Retinal pigment epithelial cell (primary cell): ENCODE data around the gene PLTP.

ENCODE experiments used
- DNase-seq: peaks from one replicate; pipeline ENCODE4 v3.0.0-alpha.2; 2010; ENCODE audit warnings: low read depth
- H3K4me3 ChIP-seq: 2 replicates; pipeline ENCODE4 v1.5.1; 2011; ENCODE audit warnings: mild to moderate bottlenecking, low read length, control low read depth, moderate library complexity
- CTCF ChIP-seq: conservative IDR thresholded peaks from 2 replicates; pipeline ENCODE4 v1.5.1; 2011; ENCODE audit warnings: low read depth, low read length, control low read depth, inconsistent platforms

Gene PLTP

GRCh38 chr20:45952861-45953260 is 40.9 kb upstream of the PLTP start:
- DNase-seq: no peak
- no peak for TF ChIP-seq CTCF
- H3K4me3 ChIP-seq: no peak overlapping the region

GRCh38 chr20:45951925-45952834 is 40.2 kb upstream of the PLTP start:
- H3K4me3 ChIP-seq: no peak overlapping the region
- no peak for TF ChIP-seq CTCF
- DNase-seq: no peak

GRCh38 chr20:45950330-45950646 is 38.3 kb upstream of the PLTP start:
- no peak for TF ChIP-seq CTCF
- H3K4me3 ChIP-seq: no peak overlapping the region
- no peak for DNase-seq

GRCh38 chr20:45949542-45950329 is 37.8 kb upstream of the PLTP start:
- H3K4me3 ChIP-seq: no peak overlapping the region
- DNase-seq: no peak
- no peak for TF ChIP-seq CTCF

- no peak for DNase-seq
- H3K4me3 ChIP-seq: no peak overlapping the region
- TF ChIP-seq CTCF: no peak
These were observed 37.0 kb upstream of the PLTP start for GRCh38 chr20:45948742-45949541.

GRCh38 chr20:45948261-45948733 is 36.3 kb upstream of the PLTP start:
- TF ChIP-seq CTCF: no peak
- DNase-seq: no peak
- no peak overlapping the region for H3K4me3 ChIP-seq
